ENCODE data around the gene TBC1D5.
A peak's percentile ranks its signal among the peaks of the same experiment; 100 is the strongest.

Gene TBC1D5

DNA sequence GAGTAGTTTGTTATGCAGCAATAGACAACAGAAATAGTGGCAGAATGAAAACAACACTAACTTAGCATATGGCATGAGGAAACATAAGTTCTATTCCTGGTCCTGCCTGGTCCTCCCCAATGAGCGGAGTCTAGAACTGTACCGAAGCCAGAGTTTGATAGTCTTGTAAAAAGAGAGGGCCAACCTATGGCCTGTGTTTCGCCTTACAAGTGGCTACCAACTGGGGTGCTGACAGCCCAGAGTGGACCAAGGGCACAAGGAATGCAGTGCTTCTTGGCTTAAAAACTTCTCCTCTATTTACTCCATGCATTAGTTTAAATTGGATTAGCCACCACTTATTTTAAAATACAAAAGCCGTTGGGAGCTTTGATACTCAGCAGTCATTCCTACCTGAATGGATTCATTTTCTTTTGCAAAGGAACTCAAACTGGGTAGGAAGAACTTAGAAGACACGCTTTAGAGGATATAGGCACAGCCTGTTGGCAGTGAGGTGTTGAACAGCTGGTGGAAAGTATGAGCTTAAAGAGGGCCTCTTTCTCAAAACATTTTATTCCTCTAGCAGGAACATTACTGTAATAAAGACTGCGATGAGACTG, 554.7 kb downstream of the TBC1D5 start:
- DNase-seq (ENCODE audit: low read depth in 4 of 4, low spot score in 1 of 4), result no peak

DNA sequence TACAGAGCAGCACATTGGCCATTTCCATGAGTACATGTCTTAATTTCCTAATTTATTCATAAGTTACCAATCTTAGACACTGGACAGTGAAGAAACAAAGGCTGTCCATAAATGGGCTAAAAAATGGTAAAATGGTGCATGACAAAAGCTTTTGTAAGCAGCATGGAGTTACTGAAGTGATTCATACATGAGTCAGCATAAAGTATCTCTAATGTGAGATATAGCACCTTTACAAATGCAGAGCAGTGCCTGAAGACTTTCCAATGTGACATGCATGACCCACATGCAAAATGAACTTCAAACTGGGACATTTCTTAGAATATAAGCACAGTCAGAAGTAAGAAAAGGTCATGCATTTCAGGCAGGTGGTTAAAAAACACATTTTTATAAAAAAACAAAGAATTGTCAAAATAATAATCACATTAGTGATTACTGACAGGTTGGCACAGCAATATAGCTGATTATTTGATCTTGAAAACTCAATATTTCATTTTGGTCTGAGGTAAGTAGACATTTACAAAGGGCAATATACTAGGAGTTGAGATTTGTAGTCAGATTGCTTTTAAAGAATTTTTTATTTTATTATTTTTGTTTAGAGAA, 558.4 kb downstream of the TBC1D5 start:
- no peak for DNase-seq (ENCODE audit: low read depth in 4 of 4, low spot score in 1 of 4)

DNA sequence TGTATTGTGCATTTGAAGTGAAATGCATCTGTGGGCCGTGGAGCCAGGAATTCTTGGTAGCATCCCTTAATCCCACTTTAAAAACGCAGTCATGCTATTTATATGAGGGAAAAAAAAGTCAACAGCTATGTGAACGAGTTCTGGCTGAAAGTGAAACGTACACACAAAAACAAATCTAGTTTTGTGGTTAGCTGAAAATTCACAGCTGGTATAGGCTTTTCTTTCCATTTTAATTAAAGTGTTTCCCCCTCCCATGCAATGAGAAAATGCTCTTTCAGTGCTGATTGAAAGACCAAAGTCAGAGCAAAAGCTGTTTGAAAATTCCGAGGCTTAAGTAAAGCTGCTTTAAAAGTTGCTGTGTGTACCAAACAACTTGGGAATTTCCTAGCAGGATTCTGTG, 560.3 kb downstream of the TBC1D5 start:
- no peak for DNase-seq (ENCODE audit: low read depth in 4 of 4, low spot score in 1 of 4)

DNA sequence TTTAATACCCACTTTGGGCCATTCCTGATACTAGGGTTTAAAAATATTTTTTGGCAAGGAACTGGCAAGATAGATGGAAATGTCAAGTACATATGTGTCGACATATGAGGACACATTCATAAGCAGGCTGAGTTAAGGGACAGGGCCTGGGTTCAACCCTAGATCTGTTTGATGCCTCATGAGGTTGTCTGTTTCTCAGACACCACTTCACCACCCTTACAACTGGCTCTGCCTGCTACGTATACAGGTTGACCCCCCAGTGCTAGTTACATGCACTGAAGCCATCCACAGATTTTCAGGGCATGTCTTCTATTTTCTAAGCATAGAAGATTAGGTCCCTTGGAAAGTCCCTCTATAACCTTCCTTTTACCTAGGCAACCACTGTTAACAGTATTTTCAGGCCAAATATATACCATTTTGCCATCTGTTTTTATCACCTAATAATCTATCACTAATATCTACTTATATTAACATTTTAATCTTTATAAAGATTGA, 561.0 kb downstream of the TBC1D5 start:
- no peak for DNase-seq (ENCODE audit: low read depth in 4 of 4, low spot score in 1 of 4)

- no peak for DNase-seq (ENCODE audit: low read depth in 4 of 4, low spot score in 1 of 4)
These were observed 562.8 kb downstream of the TBC1D5 start for GRCh38 chr3:17179381-17180205.

DNA sequence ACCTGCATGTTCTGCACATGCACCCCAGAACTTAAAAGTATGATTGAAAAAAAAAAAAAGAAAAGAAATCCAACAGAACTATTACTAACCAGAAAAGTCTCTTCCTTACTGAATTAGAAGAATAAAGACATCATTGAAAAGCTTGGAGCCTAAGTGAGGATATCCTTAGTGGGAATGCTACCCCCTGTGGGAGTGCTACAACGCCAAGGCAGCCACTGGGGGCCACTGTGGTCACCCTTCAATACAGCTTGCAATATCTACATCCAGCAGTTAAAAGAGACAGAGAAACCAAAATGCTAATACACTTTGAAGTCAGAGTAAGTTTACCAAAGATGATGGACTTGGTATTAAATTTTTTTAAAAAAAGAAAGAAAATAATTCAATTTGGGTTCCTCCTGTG, 565.7 kb downstream of the TBC1D5 start:
- no peak for DNase-seq (ENCODE audit: low read depth in 4 of 4, low spot score in 1 of 4)

DNA sequence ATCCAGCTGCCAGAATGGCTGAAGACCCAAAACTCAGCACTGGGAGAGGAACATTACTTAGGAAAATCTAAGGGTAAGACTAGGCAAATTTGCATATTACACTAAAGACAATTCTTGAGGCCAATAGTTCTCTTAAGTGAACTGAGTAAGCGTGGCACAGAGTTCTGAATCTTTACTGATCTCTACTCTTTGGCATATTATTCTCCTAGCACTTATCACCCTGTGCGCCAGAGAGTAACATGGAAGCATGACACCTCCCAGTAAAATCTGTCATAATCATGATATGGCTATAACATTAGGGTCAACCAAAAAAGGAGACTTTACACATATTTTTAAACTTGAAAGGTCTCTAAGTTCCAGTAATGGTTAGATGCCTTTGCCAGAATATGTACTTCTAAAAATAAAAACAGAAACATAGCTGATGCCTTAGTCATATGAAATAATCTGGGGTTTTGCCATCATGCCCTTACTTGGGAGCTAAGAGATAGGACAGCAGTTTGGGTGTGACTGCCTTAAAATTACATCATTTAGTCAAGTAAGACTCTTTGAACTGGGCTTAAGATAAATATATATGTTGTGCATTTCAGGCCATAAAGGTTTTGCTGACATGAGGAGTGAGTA, 567.1 kb downstream of the TBC1D5 start:
- no peak for DNase-seq (ENCODE audit: low read depth in 4 of 4, low spot score in 1 of 4)

DNA sequence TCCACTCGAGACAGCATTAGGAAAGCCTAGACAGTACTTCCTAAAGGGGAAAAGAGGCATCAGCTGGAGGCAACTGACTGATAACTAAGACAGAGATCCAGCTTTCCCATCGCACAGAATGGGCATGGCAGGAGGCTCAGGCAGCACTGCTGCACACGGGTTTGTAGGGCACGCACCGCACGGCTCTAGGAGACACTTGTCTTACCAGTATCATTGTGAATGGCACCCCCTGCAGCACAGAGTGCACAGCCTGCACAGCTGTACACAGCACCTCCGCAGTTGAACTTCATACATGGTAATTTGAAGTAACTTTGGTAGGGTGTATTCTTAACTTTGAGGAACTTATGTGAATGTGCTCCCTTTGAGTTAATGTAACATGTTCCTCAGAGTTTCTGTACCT, 576.1 kb downstream of the TBC1D5 start:
- no peak for DNase-seq (ENCODE audit: low read depth in 4 of 4, low spot score in 1 of 4)

- no peak for DNase-seq (ENCODE audit: low read depth in 4 of 4, low spot score in 1 of 4)
These were observed 580.3 kb downstream of the TBC1D5 start for GRCh38 chr3:17162116-17162515.

DNA sequence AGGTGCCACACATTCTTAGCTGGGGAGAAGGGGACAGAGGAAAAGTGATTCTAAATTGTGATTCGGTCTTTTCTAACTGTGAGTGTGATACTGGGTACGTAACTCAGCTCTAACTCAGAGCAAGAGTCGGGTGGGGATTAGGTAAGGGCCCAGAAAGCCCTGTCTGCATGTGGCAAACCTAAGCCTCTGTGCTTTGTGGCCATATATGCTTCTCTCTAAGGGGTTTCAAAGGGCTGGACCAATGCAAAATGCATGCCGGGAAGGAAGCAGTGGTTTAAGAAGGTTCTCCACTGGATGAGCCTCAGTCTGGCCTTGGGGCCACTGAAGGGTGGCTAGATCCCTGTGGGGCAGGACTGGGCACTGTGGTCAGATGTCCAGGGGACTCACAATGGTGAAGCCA, 581.8 kb downstream of the TBC1D5 start:
- no peak for DNase-seq (ENCODE audit: low read depth in 4 of 4, low spot score in 1 of 4)

- no peak for DNase-seq (ENCODE audit: low read depth in 4 of 4, low spot score in 1 of 4)
These were observed 583.3 kb downstream of the TBC1D5 start for GRCh38 chr3:17158941-17159682.

DNA sequence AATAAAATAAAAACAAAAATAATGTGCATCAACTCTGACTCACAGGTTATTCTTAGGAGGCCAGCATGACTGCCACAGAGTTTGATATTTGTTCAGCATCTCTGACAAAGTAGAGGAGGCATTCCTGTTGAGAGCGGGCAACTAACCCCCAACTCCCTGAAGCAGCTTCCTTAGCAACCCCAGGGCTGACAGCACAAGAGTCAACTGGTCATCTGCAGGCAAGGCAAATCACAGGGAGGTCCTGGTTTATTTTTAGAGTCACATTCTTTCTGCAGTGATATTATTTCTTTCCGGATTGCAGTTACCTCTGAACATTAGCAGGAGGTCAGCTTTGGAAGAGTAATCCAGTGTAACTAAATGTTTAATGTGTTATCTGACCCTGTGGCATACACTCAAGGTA, 584.7 kb downstream of the TBC1D5 start:
- DNase-seq (ENCODE audit: low read depth in 4 of 4, low spot score in 1 of 4), result no peak

DNA sequence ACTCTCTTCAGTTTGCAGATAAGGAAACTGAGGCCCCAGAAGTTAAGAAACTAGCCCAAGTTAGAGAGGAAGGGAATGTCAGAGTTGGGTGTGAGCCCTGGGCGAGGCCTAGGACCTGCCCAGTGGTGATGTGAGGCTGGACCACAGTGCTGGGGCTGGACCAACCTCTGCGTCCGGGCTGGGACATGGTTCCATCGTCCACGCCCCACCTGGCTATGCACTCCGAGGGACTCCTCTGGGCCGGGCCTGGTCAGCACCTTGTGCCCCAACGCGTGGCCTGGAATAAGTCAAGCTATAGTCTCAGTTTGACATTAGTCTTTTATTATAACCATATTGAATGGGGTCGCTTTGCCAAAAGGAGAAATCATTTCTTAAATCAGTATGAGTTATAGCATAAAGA, 585.6 kb downstream of the TBC1D5 start:
- DNase-seq (ENCODE audit: low read depth in 4 of 4, low spot score in 1 of 4), result no peak

DNA sequence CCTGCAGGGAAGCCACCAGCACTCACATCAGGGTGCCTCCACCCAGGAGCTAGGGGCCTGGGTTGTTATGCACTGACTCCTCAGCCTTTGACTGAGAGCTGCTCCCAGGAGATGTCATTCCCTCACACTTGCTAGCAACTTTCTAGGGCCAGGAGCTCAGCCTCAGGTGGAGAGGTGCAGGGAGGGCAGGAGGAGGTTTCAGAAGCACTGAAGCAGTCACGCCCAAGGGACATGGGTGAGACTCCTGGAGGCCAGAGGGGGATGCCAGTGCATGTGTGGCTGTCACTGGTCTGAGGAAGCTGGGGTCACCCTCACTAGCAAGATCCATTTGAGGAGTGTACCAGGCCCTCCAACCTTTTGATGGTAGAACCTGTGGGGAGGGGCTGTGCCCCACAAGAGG, 586.5 kb downstream of the TBC1D5 start:
- no peak for DNase-seq (ENCODE audit: low read depth in 4 of 4, low spot score in 1 of 4)

DNA sequence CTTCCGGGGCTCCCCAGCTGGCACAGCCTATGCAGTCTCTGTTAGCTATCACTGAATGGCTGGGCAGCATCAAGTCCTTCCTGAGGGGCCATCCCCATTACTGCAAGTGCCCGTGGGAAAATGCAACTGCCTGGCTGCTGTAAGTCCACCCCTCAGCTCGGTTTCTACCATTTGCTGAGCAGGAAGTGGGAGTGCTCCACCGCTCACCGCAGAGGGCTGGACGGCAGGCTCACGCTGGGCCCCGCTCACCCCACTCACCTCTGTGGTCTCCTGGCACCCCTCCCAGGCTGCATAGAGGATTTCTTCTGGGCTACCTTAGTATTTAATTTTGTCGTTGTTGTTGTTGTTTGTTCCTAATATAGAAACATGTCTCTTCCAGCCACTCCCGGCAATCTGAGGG, 587.5 kb downstream of the TBC1D5 start:
- DNase-seq (ENCODE audit: low read depth in 4 of 4, low spot score in 1 of 4), result no peak

DNA sequence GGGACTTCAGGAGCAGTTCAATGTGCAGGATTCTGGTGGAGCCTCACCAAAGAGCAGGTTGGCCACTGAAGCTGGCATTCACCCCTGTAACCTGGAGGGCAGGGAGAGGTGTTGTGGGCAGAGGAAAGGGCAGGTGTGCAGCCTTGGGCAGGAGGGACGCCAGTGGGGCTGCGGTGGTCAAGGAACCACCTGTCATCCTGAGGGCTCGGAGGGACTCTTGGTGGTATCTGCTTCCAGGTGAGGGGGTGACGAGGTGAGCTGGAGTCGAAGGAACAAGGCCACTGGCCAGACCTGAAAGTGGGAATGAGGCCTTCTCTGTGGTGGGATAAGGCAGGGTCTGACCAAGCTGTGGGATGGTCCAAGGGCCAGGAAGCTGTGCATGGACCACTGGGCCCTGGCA, 588.2 kb downstream of the TBC1D5 start:
- DNase-seq (ENCODE audit: low read depth in 4 of 4, low spot score in 1 of 4), result no peak

DNA sequence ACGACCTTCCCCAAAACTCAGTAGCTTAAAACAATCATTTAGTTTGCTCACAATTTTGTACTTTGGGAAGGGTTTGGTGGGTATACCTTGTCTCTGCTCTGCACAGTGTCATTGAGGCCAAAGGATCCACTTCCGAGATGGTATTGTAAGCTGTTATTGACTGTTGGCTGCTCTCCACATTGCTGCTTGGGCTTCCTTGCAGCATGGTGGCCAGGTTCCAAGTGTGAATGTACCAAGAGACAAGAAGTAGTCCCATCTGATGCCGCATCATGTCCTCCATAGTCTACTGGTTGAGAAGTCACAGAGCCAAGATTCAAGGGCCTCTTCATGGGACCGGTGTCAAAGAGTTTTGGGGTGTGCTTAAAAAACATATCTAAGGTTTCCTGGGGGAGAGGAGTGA, 589.2 kb downstream of the TBC1D5 start:
- no peak for DNase-seq (ENCODE audit: low read depth in 4 of 4, low spot score in 1 of 4)

GRCh38 chr3:17151598-17152373, 590.6 kb downstream of the TBC1D5 start:
- DNase-seq (ENCODE audit: low read depth in 4 of 4, low spot score in 1 of 4), result peak; percentile 47 to 79 (median 58)

DNA sequence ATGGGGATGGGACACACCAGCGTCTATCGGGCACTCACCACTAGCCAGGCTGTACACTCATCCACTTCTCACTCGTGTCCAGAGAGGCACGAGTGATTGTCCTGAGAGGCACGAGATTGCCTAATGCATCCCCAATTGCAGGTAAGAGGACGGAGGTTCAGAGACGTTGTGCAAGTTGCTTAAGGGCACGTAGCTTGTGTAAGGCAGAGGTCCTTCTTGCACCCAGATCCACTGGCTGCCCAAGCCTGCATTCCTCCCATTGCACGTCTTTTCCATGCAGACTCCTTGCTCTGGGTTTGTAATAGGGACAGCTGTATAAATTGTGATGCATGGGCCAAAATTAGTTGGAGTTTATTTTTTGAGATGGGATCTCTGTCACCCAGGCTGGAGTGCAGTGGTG, 593.4 kb downstream of the TBC1D5 start:
- DNase-seq (ENCODE audit: low read depth in 4 of 4, low spot score in 1 of 4), result no peak

DNA sequence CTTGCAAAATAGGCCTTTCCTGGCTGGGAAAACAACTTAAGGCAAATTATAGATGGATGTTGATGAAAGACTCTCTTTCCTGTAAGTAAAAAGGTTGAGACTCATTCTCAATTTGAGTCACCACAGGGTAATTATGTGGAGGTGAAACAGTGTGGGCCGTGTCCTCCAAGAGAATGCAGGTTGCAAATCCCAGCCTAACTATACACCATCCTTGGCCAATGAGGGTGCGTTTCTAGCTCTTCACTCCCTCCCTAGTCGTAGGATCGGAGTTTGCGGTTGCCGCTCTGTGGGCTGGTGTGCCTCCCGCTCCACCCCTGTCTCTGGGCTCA, 597.8 kb downstream of the TBC1D5 start:
- no peak for DNase-seq (ENCODE audit: low read depth in 4 of 4, low spot score in 1 of 4)

All from stimulated activated CD4-positive, alpha-beta T cell treated with anti-CD3 and anti-CD28 coated beads, Interleukin-1b, Interleukin-23, amount 100 ng/mL, for 24 hours (primary cell).